Epidermal melanocyte (primary cell): ENCODE data around the gene SH3BP4.

Source experiments
- DNase-seq: peaks from one replicate; pipeline ENCODE4 v3.0.0; 2011; ENCODE audit warnings: low spot score; ENCODE audit not compliant: insufficient read length

The SH3BP4 gene

GRCh38 chr2:234940527-234940926 is 11.3 kb upstream of the SH3BP4 start:
- DNase-seq, result no peak

GRCh38 chr2:234945339-234945873 is 6.4 kb upstream of the SH3BP4 start:
- DNase-seq, result no peak

- DNase-seq, result no peak
These were observed 4.3 kb upstream of the SH3BP4 start for GRCh38 chr2:234947556-234947955.

DNA sequence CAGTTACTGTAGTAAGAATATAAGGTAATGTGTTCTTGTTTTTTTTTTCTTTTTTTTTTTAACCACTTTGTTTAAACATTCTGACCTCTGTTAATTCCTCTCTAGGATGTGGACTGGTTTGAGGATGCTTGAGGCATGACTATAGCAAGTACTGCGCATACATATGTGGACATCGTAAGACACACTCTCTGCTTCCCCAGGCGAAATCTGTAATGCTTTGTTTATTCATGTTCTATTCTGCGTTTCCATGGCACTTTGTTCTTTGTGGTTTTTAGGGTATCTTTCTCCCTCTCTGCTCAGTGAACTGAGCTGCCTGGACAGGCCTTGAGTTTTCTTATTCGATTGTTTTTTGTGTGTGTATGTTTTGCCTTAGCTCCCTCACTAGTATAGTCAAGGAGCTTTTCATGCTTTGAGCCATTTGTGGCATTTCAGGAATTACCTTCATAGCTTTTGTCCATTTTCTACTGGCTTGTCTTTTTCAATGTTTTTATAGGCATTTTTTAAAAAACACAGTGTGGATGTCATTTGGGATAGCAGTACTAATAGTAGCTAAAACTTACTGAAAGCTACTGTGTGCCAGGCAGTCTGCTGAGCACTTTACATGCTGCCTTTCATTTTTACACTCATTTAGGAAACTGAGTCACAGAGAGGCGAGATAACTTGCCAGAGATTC is 1.9 kb upstream of the SH3BP4 start:
- peak; percentile 66 for DNase-seq

- DNase-seq, result no peak
These were observed 1.4 kb upstream of the SH3BP4 start for GRCh38 chr2:234950435-234950729.

DNA sequence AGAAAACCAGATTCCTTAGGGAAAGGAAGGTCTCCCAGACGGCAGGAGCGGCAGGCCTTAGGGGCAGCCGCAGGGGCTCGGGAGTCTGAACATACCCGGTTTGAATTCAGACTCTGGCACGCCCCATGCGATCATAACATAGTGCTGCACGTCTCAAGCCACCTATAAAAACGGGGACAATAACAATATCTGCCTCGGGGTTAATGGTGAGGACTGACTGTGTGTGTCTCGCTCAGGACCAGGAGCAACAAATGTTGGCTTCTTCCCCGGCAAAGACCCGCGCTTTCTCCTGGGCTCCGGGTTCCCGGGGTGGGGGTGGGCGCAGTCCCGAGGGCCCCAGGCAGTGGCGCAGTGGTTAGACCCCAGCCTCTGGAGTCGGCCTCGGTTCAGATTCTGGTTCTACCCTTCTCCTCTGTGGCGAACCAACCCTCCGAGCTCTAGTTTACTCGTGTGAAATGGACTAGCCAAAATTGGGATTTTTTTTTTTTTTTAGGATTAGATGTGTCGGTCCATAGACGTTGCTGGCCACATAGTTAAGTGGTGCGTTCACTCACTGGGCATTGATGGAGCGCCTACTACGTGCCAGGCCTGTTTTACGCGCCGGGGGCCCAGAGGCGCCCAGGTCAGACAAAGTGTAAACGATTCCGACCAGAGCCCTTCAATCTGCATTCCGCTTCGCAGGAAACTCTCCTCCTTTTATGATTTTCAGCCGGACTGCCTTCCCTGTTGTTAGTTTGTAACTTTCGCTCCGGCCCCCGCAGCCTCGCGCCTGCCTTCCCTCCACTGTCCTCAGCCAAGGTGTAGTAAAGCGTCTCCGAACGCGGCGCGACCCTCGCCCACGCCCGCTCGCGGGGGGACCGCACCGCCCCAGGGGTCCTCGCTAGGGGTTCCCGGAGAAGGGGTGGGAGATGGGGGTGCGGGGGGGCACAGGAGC is 820 bp upstream of the SH3BP4 start:
- DNase-seq, result no peak

- no peak for DNase-seq
These were observed 676 bp downstream of the SH3BP4 start for GRCh38 chr2:234952270-234953115.

- no peak for DNase-seq
These were observed 1.6 kb downstream of the SH3BP4 start for GRCh38 chr2:234953116-234954031.

- no peak for DNase-seq
These were observed 2.8 kb downstream of the SH3BP4 start for GRCh38 chr2:234954551-234954992.

- no peak for DNase-seq
These were observed 3.3 kb downstream of the SH3BP4 start for GRCh38 chr2:234955091-234955591.

- DNase-seq, result no peak
These were observed 4.2 kb downstream of the SH3BP4 start for GRCh38 chr2:234955971-234956509.

- no peak for DNase-seq
These were observed 6.0 kb downstream of the SH3BP4 start for GRCh38 chr2:234957834-234958135.

GRCh38 chr2:234958311-234958710 is 6.5 kb downstream of the SH3BP4 start:
- DNase-seq, result no peak

DNA sequence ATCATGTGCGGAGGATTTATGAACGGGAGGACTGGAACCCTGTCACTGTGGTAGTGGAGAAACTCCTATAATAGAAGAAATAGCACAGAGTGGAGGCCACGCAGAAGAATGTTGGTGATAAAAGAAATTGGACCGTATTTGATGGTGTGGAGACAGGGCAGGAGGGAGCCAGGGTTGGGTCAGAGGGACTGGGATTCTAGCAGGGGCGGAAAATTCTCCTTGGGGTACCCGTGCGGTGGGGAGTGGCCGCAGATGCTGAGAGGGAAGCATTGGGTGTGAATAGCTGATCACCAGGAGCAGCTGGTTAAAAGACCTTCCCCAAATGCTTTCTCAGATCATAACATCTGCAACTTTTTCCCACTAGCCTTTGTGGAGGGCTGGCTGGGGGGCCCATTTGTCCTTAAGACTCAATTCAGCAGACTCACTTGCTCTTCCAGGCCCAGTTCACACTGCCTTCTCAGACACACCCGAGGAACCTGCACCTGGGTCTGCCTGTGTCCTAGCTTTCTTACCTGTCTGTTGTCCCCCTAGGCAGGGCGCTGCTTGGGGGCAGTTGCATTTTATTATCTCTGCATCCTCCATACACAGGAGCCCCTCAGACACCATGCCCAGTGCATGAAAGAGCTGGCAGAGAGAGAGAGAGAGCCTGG is 7.1 kb downstream of the SH3BP4 start:
- DNase-seq, result no peak

DNA sequence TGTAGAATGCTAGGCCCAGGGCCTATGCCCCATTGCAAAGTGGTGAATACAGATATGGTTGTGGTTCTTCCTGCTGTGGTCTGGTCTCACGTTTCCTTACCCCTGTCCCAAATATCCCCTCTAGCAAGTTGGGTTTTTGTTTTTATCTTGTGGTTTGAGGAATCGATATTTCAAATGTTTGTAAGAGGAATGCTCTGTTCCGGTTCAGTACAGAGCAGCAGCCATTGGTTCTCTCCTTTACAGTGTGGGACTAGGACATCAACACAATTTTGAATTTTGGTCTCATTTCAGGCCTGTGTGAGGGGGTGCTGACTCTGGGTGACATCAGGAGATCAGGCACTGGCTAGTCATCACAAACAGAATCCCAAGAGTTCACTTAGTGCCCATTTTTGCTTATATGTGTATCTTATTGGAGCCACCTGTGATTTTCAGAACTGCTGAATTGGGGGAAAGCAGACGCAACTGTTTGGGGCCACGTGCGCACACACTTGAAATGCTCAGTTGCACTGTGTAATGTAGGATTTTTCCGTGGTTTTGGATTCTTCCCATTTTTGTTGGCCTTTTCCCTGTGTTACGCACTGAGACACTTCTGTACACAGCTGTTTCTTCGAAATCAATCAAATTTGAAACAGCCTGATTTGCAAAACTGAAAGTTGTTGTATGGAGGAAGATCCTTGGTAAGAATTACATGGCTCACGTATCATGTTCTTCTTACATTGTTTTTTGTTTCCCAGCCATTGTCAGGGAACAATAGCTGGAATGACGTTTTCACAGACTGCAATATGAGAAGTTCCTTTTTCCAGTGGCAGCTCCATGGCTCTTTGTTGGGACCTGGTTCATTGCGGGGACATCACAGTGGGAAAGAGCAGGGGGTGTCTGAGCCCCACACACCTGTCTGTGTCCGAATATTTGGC is 8.6 kb downstream of the SH3BP4 start:
- no peak for DNase-seq

- no peak for DNase-seq
These were observed 10.0 kb downstream of the SH3BP4 start for GRCh38 chr2:234961784-234962183.

DNA sequence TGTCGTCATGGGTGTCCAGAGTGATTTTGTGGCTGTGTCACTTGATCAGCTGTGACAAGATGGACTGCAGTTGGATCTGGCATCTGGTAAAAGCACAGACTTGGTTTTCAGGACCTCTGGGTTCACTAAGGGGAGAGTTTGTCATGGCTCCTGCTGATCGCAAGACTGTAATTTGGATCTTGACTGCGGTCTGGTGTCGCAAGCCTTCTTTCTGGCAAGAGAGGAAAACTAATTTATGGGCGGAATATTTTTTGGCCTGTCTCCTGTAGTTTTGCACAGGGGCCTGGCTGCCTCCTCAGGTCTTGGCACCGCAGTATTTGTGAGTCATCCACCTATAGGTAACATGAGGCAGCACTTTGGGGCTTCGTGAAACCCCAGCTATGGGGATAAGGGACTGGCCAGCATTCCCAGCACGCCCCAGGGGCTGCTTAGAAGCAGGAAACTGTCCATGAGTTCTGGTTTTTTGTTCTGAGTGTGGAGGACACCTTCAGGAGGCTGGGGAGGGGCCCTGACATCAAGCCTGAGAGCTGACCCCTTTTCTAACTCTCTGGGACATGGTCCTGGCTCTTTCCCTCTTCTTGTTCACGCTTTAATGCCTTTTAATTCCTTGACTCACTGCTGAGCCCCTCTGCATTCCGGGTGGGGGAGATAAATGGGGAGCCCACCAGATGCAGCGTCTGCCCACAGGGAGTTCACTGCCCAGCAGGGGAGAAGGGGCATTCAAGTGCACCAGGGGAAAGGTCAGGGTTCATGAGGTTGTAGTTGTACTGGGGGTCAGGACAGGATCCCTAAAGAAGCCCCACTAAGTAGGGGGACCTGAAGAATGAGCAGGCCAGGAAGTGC is 12.2 kb downstream of the SH3BP4 start:
- DNase-seq, result no peak
